Glutamatergic neuron (in vitro differentiated cells): Measurements from ENCODE around the gene CCDC154. TPM values are rescaled to one million over a fixed set of nuclear protein-coding genes. Genes with fewer than 3 reads are reported as not detected.

Source experiments
- DNase-seq: peaks from one replicate; pipeline ENCODE4 v3.0.0; 2022
- H3K27ac Mint-ChIP-seq: one replicate; pipeline ENCODE4 v1.8.0; 2020; ENCODE audit warnings: mild to moderate bottlenecking, mixed read lengths, inconsistent platforms; ENCODE audit not compliant: unreplicated experiment
- H3K27me3 Mint-ChIP-seq: one replicate; pipeline ENCODE4 v1.8.0; 2020; ENCODE audit warnings: mild to moderate bottlenecking, moderate library complexity, mixed read lengths, inconsistent platforms; ENCODE audit not compliant: unreplicated experiment
- H3K36me3 Mint-ChIP-seq: one replicate; pipeline ENCODE4 v1.8.0; 2020; ENCODE audit warnings: mild to moderate bottlenecking, mixed read lengths, inconsistent platforms; ENCODE audit not compliant: unreplicated experiment
- H3K4me1 Mint-ChIP-seq: one replicate; pipeline ENCODE4 v1.8.0; 2020; ENCODE audit warnings: mild to moderate bottlenecking, low read depth, mixed read lengths, inconsistent platforms; ENCODE audit not compliant: unreplicated experiment
- H3K4me3 Mint-ChIP-seq: one replicate; pipeline ENCODE4 v1.8.0; 2020; ENCODE audit warnings: mild to moderate bottlenecking, mixed read lengths, inconsistent platforms; ENCODE audit not compliant: unreplicated experiment
- H3K9me3 Mint-ChIP-seq: one replicate; pipeline ENCODE4 v1.8.0; 2020; ENCODE audit warnings: mild to moderate bottlenecking, moderate library complexity, mixed read lengths, inconsistent platforms; ENCODE audit not compliant: unreplicated experiment
- total RNA-seq: library from RNA; stranded (reverse); fragmentation: NEBNext Ultra II Directional; extraction: Animal tissue kit (Norgen Biotek cat#: 25700); gene quantifications from one replicate; pipeline ENCODE4 v1.2.1, GENCODE V29; 2021; ENCODE audit not compliant: unreplicated experiment
- TF ChIP-seq, protein P1 (sequence below): fragments of 200-600 bp; sonication (generic); IDR thresholded peaks from one replicate; pipeline ENCODE4 v1.5.0; 2021; ENCODE audit not compliant: partially characterized antibody, unreplicated experiment

The CCDC154 gene
- total RNA-seq, 1 donor from 2014 or later = 4.2 TPM

DNA sequence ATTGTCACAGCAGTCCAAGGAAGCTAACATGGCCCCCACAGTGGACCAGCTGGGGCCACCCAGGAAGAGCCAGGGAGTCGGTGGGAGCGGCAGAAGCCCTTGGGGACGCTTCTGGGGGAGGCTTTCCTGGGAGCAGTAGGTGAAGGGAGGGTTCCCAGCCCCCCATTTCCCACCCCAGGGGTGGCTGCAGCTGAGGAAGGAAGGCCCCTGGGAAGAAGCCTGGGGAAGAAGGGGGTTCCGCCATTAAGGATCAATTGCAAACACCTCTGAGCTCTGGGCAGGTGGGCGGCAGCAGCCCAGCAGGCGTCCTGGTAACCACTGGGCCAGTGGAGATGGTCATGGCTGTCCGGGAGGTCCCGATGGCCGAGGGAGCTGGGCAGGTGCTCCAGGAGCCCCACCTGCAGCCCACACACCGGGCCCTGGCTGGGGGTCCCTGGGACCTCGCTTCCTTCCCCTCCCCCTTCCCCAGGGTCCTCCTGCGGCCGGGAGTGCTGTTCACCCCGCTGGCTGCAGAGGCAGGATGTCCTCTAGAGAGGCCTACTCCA lies 14.1 kb downstream of the CCDC154 start:
- H3K27ac Mint-ChIP-seq = no peak overlapping the region
- no peak overlapping the region for H3K4me3 Mint-ChIP-seq
- TF ChIP-seq, protein P1, sequence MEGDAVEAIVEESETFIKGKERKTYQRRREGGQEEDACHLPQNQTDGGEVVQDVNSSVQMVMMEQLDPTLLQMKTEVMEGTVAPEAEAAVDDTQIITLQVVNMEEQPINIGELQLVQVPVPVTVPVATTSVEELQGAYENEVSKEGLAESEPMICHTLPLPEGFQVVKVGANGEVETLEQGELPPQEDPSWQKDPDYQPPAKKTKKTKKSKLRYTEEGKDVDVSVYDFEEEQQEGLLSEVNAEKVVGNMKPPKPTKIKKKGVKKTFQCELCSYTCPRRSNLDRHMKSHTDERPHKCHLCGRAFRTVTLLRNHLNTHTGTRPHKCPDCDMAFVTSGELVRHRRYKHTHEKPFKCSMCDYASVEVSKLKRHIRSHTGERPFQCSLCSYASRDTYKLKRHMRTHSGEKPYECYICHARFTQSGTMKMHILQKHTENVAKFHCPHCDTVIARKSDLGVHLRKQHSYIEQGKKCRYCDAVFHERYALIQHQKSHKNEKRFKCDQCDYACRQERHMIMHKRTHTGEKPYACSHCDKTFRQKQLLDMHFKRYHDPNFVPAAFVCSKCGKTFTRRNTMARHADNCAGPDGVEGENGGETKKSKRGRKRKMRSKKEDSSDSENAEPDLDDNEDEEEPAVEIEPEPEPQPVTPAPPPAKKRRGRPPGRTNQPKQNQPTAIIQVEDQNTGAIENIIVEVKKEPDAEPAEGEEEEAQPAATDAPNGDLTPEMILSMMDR = no peak
- no peak for DNase-seq
- peaks cover 4% of the 10 kb centered on the region for H3K27me3 Mint-ChIP-seq
- H3K4me1 Mint-ChIP-seq = peaks cover 8% of the 10 kb centered on the region
- no peaks in the 10 kb centered on the region for H3K36me3 Mint-ChIP-seq
- H3K9me3 Mint-ChIP-seq = no peaks in the 10 kb centered on the region

DNA sequence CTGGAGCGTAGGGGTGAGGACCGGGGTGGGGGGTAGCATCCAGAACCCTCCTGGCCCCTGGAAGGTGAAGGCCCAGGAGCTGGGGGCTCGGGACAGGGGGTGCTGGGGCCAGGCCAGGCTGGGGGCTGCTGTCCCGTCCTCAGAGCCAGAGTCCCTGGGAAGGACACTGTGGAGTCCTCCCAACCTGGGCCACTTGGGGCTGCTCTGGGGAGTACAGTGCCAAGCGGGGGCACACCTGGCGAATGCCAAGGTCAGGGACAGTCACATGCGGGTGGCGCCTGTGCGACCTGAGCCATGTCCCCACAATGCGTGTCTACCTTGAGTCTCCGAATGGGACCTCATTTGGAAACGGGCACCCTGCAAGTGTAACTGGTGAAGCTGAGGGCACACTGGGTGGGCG lies 14.7 kb downstream of the CCDC154 start:
- no peaks in the 10 kb centered on the region for H3K9me3 Mint-ChIP-seq
- peaks cover 5% of the 10 kb centered on the region for H3K27me3 Mint-ChIP-seq
- H3K4me3 Mint-ChIP-seq = no peak overlapping the region
- H3K36me3 Mint-ChIP-seq = no peaks in the 10 kb centered on the region
- DNase-seq = peak; percentile 9
- peaks cover 9% of the 10 kb centered on the region for H3K4me1 Mint-ChIP-seq
- TF ChIP-seq, protein P1 = no peak
- no peak overlapping the region for H3K27ac Mint-ChIP-seq

DNA sequence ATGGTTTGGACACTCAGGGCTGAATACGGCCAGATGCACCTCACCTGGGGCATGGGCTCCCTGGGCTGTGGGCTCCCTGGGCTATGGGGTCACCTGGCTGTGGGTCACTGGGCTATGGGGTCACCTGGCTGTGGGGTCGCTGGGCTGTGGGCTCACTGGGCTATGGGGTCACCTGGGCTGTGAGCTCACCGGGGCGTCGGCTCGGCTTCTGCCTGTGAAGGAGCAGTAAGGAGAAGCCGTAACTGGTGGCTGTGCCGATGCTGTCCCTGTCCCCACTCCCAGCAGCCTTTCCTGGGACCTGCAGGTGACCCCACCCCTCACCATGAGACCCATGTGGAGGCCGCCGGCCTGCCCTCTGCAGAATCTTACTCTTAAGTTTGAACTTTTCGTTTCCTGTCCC lies 15.3 kb downstream of the CCDC154 start:
- Mint-ChIP-seq H3K9me3 (no peaks in the 10 kb centered on the region), H3K27ac (no peak overlapping the region), H3K36me3 (no peaks in the 10 kb centered on the region), H3K4me3 (no peak overlapping the region), H3K4me1 (peaks cover 9% of the 10 kb centered on the region), H3K27me3 (peaks cover 5% of the 10 kb centered on the region)
- peak; percentile 16 for DNase-seq
- TF ChIP-seq, protein P1 = no peak

DNA sequence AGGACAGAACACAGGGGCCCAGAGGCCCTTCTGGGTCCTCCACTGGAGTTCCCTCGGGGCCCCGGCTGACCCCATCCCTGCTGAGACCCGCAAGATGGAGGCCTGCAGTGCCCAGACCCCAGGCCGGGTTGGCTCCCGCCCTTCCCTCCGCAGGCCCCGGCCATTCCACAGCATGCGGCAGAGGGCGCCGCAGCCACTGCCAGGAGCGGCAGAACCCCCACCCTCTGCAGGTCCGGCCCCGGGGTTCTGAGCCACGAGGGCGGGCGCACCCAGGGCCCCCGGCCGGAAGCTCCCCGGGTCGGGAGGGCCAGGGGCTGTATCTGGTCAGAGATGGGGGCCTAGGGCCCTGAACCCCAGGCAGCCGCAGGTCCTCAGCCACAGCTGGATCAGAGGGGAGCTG lies 15.8 kb downstream of the CCDC154 start:
- DNase-seq = no peak
- no peak overlapping the region for H3K27ac Mint-ChIP-seq
- TF ChIP-seq, protein P1 = no peak
- H3K4me1 Mint-ChIP-seq = peaks cover 9% of the 10 kb centered on the region
- no peaks in the 10 kb centered on the region for H3K9me3 Mint-ChIP-seq
- H3K36me3 Mint-ChIP-seq = no peaks in the 10 kb centered on the region
- peaks cover 5% of the 10 kb centered on the region for H3K27me3 Mint-ChIP-seq
- no peak overlapping the region for H3K4me3 Mint-ChIP-seq

DNA sequence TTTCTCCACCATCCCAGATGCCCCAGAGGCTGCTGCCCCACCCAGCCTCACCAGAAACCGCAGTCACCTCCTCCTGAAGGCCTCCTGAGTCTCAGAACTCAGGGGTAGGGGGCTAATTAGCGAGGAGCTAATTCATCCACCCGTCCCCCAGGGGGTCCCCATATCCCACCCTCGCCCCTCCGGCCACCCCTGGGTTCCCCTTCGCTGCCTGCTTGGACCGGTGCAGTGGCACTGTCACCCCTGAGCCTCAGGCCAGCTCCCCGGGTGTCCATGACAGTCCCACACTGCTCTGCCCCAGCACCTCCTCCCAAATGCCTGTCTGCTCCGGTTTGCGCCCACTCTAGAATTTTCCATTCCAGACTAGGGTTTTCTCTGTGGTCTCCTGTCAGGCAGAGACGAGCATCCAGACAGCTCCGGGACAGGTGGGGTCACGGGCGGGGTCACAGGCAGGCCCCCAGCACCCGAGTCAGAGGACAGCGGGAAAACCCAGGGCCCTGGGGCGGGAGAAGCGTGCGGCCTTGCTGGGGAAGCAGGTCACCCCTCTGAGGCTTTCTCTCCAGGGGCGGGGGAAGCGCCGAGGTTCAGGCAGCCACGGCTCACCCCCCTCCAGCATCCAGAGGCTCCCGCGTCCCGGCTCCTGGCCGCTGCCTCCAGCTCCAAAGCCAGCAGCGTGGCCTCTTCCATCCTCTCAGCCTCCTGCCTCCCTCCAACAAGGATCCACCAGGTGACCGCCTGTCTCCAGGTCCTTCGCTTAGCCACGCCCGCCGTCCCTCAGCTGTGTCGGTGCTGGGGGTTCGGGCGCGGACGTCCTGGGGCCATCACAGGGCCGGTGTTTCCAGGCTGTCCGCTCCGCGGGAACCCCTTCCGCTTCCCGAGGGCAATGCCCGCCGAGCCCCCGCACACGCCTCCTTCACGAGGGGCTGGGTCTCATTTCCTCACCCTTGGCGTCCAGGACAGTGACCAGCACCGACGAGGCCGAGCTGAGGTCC lies 16.6 kb downstream of the CCDC154 start:
- DNase-seq = no peak
- H3K4me1 Mint-ChIP-seq = peaks cover 9% of the 10 kb centered on the region
- H3K9me3 Mint-ChIP-seq = no peaks in the 10 kb centered on the region
- TF ChIP-seq, protein P1 = no peak
- no peak overlapping the region for H3K4me3 Mint-ChIP-seq
- H3K27ac Mint-ChIP-seq = no peak overlapping the region
- H3K27me3 Mint-ChIP-seq = peaks cover 6% of the 10 kb centered on the region
- H3K36me3 Mint-ChIP-seq = no peaks in the 10 kb centered on the region
